Measurements from ENCODE around the gene JAM3.

The JAM3 gene

DNA sequence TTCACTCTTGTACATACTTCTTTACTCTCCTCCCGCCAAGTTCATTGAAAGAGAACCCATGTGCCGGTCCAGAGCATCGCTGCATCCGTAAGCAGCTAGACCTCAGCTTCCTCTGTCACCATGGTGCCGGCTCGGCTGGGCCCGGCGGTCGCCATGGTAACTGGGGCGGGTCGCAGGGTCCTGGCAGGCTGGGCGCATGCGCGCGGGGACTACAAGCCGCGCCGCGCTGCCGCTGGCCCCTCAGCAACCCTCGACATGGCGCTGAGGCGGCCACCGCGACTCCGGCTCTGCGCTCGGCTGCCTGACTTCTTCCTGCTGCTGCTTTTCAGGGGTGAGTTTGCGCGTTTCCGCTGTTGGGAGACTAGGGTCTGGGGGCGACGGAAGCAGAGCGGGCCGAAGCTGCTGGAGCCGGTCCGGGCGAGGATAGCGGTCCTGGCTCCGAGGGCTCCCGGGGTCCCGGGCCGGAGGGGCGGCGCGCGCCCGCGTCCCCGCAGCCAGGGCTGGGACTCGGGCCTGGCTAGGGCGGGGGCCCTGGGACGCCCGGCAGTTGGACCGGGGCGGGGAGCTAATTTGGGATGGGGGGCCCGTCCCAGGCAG is at the start of gene JAM3:
JAM3 (plus strand) TSS at position 244 of the 597 bp plus-strand sequence; CDS start at position 256, 12 bp downstream.
- DNase-seq = peak; percentile 96 to 98

- DNase-seq = no peak
These were observed 49.4 kb upstream of the JAM3 start for GRCh38 chr11:134019500-134019899.

DNA sequence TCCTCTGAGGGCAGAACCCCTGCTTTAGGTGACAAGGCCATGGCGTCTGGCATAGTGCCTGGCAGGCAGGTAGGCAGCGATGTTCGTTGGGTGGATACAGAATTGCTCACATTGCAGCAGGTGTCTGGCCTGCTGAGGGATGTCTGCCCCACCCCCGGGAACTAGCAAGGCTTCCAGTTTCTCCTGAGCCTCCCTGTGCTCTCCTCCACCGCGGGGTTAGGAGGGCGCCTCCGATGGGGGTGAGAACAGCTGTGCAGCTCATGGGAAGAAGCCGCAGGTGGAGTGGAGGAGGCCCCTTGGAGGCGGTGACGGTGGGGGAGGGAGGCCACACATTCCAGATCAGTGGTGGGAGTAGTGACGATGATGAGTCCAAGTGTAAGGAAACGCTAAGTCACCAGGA is 48.3 kb upstream of the JAM3 start:
- no peak for DNase-seq

DNA sequence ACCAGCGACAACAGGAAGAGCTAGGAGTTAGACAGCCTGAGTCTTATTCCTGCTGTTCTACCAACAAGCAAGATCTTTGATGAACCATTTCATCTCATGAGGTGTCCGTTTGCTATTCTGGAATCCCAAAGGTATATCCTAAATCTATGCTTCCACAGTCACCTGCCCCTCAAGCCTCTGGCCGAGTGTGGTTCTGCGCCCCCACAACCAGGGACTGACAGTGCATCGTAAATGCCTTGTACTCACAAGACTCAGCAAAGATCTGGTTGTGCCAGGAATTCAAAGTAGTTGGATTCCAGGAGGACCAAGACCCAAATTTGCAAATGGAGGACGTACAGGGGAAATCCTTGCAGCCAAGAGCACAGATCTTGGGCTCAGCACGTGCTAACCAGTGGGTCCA is 47.5 kb upstream of the JAM3 start:
- DNase-seq = no peak

GRCh38 chr11:134022748-134023147 is 46.1 kb upstream of the JAM3 start:
- DNase-seq = no peak

DNA sequence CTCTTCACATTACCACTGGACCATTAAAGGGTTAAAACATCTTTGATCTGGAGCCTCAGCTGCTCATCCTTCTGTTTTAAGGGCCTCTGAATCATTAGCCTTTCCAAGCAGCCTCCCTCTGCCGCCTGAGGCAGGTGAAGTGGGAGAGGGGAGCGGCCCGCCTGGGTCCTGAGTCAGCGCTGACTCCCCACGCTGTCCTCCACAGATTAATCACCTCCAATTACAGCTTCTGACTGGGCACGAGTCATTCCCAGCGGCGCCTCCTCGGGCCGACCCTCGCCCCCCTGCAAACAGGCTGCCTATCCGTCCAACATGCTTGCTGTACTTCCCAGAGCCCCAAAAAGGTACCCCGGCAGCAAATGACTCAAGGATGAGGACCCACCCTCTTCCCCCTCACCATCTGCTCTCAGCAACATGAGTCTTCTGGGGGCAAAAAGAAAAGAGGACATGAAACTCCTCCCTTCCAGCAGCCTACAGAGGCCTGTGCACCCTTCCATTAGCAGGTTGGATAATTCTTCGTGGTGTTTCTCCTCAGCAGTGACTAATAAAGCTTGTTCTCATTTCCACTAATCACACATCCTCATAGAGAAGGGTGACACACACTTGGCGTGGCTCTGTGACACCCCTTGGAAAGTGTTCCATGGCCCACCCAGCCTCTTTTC is 44.3 kb upstream of the JAM3 start:
- peak in 1 of 2 donors; percentile 44 for DNase-seq

DNA sequence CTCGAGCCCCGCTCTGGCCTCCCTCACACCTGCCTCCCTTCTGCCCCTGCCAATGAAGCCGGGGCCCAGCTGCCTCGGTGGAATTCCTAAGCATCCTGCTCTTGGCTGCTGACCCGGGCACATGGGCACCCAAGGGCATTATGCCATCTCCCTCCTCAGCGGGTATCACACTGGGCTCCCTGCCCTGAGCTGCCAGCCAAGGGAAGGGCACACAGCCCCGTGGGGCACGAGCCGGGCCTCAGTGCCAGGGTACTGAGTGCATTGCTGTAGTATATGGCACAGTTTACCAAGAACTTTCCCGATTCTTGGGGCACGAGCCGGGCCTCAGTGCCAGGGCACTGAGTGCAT is 43.8 kb upstream of the JAM3 start:
- DNase-seq = no peak

DNA sequence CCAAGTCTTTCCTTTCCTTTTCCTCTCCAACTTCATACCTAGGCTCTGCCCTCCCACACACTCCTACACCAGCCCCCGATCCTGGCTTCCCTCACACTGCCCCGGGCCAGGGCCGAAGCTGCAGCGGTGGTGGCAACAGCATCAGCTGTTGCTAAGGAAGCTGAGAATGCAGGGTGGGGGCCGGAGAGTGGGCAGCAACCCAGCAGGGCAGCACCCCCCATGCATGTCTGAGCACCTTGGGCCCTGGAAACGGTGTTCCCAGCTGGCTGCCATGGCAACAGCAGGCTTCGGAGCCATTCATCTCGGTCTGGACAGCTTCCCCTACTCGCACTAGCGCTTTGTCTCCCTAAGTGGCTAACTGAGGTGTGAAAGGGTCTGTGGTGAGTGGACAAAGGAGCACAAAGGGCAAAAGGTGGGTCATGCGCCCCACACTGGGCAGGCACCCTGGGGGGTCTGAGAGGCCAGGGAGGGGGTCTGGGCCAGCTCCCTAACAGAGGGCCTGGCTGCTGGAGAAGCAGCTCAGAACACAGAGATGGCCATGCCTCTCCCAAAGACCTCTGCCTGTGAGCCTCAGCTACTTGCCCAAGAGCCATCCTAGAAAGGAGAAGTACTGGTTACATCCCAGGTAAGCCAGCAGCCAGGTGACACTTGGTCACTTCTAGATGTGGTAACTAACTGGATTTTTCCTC is 42.1 kb upstream of the JAM3 start:
- no peak for DNase-seq

GRCh38 chr11:134027671-134028070 is 41.2 kb upstream of the JAM3 start:
- no peak for DNase-seq

DNA sequence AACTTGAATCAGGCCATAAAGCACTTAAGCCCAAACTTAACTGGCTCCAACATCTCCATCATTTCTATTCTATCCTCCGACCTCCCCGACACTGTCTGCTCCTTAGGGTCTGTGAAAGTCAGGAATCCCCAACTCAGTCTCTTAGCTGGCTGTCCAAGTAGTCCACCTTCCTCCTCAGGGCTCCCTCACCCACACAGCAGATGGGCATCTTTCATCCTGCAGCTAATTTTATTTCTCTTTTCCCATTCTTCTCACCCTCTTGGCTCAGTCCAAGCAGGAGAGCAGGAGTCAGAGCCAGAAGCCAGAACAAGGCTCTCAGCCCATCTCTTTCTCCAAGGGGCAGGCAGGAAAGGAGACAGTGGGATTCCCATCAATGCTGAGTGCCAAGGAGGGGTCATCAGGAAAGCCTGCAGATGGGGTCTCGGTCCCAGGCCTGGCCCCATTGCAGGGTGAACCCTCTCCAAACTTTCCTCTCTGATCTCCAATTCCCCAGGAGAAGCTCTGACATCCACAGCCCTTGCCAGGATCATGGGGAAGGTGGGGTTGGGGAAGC is 40.4 kb upstream of the JAM3 start:
- no peak for DNase-seq

DNA sequence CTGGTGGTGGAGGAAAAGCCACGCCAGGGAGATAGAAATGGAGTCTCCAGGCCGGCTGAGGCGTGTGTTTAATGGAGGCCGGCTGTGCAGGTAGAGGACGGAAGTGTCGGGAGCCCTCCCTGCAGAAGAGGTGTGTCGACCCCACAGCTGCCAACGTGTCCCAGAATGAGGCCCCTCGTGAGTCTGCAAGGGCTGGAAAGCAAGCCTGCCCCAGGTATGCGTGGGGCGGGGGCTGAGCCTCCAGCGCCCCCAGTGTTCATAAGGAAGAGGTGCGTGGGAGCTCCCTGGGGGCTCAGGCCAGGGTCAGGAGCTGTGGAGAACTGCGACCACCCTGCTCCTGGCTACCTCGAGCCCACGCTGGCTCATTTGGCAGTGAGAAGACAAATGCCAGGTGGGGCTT is 38.0 kb upstream of the JAM3 start:
- DNase-seq = no peak

- DNase-seq = no peak
These were observed 36.8 kb upstream of the JAM3 start for GRCh38 chr11:134032043-134032442.

DNA sequence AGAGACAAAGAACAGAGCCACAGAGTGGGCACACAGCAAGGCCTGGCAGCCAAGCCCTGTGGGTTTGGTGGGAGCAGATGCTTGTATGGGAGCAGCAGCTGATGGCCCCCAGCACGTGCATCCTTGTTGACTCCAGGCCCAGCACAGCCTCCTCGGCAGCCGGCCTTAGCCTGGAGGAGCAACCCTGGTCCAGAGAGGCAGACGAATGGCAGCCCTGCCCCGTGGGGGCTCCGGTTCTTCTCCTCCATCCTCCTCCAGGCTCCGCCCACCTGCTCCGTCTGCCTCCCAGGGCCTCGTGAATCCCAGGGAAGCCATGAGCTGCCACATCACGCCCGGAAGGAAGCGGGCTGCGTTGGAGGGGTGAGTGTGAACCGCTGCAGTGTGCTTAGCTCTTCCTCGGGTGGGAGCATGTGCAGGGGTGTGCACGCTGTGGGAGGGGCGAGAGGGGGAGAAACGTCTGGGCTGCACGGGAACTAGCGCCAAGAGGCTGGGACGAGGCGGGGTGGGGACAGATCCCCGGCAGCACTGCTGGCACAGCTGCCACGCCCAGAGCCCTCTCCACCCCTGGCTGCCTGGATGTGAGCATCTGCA is 36.3 kb upstream of the JAM3 start:
- no peak for DNase-seq

DNA sequence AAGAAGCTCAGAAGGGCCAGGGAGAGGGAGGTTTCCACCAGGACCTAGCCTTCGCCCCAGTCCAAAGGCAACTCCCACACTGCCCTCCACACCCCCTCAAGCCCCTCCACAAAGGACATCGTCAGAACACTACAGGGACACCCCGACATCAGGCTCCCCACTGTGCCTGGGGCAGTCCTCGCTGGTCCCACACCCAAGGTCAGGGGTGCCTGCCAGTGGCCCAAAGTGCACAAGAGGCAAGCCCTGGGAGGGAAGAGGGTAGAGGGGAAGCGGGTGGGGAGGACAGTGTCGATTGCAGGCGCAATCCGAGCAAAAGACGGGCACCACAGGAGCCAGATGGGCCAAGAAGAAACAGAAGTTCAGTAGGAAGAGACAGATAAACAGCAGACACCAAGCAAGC is 35.6 kb upstream of the JAM3 start:
- no peak for DNase-seq

GRCh38 chr11:134033696-134034491 is 35.0 kb upstream of the JAM3 start:
- peak; percentile 65 to 68 for DNase-seq

GRCh38 chr11:134034496-134035381 is 34.1 kb upstream of the JAM3 start:
- no peak for DNase-seq

GRCh38 chr11:134036492-134037045 is 32.3 kb upstream of the JAM3 start:
- DNase-seq = peak in 1 of 2 donors; percentile 23

DNA sequence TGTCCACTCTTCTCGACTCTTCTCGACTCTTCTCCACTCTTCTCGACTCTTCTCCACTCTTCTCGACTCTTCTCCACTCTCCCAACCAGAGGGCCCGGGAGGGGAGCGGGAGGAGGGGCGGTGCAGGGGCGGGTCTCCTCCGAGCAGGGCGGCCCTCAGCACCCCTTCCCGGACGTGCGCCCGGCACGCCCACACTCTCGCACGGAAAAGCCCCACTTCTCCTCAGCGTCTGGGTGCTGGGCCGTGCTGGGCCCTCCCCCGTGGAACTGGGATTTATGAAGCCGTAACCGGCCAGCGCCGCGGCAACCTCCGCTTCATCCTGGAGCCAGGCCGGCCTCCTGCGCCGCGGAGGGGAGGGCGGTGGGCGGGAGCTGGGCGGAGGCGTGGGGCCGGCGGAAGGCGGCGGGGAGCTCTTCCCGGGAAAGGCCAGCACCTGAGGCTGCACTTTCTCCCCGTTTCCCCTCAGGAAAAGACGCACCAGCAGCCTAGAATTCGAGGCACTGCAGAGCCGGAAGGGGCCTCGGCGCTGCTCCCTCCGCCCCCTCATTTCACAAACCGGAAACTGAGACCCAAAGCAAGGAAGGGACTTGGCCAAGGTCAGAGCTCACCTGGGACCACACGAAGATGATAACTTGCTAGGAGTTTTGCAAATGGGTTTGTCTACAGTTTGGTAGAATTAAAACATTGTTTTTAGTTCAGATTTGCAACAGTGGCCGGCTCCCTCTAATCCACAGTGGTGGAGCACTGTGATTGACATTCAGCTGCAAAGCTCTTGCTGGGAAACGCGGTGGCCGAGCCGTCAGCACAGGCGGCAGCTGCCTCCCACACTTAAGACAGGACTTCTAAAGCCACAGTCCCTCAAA is 31.6 kb upstream of the JAM3 start:
- peak; percentile 61 to 68 for DNase-seq

DNA sequence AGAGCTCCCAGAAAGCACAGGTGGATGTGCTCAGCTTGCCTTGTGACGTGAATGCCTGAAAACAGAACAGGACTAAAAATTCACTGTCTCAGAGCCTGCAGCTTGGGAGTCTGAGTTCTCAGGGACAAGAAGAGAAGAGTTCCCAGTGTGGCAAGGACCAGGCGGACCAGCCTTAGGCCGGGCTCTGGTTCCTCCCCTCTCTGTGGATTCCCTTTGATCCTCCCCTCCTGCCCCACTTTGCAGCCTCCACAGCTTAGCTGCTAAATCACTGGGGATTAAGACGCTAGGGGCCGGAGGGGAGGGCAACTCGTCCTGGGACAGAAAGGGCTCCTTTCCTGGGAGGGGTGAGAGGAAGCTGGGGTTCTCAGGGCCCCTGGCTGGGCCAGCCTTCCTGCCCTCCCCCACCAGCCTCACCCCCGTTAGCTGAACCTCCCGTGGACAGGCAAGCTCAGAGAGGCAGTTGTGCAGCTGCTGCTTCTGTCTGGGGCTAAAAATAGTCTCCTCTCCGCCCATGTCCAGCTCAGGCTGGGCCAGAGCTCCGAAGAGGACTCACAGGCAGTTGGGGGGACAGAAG is 29.9 kb upstream of the JAM3 start:
- DNase-seq = no peak
